GM19438 (cell line): ENCODE data around the gene SENP5.

Experiments used
- ATAC-seq: cut with Tn5 transposase; IDR thresholded peaks from one replicate; pipeline ENCODE4 v1.9.1; 2021; ENCODE audit warnings: low read depth; ENCODE audit not compliant: unreplicated experiment

The SENP5 gene

GRCh38 chr3:196886144-196886543, 18.4 kb downstream of the SENP5 start:
- no peak for ATAC-seq

DNA sequence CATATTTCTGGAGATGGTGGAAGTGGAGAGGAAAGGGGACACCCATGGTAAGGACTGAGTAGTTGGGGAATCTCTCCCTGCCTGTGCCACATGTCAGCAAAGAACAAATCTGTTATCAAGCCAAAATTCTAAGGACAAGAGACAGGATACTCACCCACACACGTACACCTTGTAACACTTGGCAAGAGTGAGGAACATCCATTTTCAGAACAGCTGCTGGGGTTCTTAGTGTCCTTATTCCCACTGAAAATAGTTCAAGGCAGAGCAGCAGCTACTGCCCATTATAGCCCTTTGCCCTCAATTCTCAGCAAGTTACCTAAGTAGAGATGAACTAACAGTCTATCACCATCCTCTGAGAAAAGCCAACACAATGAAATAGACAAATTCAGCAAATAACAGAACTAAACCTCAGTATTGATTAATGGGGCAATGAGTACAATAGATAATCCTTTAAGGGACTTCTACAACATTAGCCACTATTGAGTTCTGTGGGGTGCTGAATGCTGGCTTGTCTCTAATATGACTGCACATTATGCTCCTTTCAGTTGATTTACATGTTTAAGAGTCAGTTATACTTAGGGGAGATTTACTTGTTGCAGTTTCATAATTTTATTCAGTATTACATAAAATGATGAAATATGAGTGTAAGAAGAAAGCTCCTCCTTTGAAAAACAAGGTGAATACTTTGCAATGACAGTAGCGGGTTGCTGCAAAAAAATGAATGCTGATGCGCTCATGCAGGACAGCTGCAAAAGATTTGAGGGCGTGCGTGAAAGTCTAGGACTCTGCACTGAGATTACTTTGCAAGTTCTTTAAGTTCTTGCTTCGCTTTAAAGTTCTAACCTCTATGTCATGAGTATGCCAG, 22.4 kb downstream of the SENP5 start:
- ATAC-seq = no peak

- ATAC-seq = no peak
Measured at GRCh38 chr3:196894557-196895295, 27.0 kb downstream of the SENP5 start.

GRCh38 chr3:196896229-196896628, 28.5 kb downstream of the SENP5 start:
- ATAC-seq = no peak

DNA sequence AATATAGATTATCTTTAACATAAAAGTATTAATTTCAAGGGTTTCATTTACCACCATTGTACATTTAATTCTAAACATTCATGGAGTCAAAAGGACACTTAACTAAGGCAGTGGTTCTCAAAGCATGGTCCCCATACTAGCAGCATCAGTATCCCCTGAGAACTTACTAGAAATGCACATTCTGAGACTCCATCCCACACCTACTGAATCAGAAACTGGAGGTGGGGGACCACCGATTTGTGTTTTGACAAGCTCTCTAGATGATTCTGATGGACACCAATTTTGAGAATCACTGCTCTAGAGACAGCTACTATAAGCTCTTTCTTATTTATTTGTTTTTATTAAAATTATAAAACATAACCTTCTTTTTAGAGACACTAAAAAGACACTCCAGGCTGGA, 34.0 kb downstream of the SENP5 start:
- no peak for ATAC-seq

- ATAC-seq = no peak
Measured at GRCh38 chr3:196902296-196902695, 34.6 kb downstream of the SENP5 start.

- no peak for ATAC-seq
Measured at GRCh38 chr3:196903740-196904139, 36.0 kb downstream of the SENP5 start.

- no peak for ATAC-seq
Measured at GRCh38 chr3:196914866-196915265, 47.1 kb downstream of the SENP5 start.

DNA sequence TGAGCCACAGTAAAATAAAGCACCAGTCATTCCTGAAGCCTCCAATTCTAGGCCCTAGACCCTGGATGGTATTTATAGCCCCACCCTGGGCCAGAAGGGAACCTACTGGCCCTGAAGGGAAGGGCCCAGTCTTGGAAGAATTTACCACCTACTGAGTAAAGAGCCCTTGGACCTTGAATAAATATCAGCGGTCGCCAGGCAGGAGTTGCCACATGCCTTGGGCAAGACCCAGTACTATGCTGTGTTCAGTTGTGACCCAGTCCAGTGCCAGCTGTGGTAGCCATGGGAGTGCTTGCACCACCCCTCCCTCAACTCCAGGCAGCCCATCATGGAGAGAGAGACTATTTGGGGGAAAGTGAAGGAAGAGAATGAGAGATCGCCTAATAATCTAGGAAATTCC, 47.7 kb downstream of the SENP5 start:
- ATAC-seq = no peak

- no peak for ATAC-seq
Measured at GRCh38 chr3:196916221-196916620, 48.5 kb downstream of the SENP5 start.

- no peak for ATAC-seq
Measured at GRCh38 chr3:196916995-196917394, 49.3 kb downstream of the SENP5 start.

GRCh38 chr3:196918968-196919367, 51.2 kb downstream of the SENP5 start:
- no peak for ATAC-seq

DNA sequence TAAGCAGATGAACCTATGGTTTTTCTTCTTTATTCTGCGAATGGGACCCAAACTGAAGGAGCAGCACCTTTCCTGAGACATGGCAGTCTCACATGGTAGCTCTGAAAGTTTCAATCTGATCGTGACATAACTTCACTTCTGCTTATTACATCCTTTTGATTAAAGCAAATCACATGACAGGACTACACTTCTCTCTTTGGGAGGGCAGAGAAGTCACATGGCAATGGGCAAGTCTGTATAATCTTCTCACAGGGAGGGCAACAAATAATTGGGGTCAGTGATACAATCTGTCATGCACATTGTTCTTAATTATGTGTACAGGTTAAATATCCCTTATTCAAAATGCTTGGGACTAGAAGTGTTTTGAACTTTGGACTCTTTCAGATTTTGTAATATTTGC, 53.0 kb downstream of the SENP5 start:
- ATAC-seq = no peak

- ATAC-seq = no peak
Measured at GRCh38 chr3:196927571-196928453, 60.1 kb downstream of the SENP5 start.

- ATAC-seq = no peak
Measured at GRCh38 chr3:196931157-196931556, 63.4 kb downstream of the SENP5 start.

GRCh38 chr3:196931828-196932587, 64.3 kb downstream of the SENP5 start:
- no peak for ATAC-seq

- ATAC-seq = no peak
Measured at GRCh38 chr3:196932600-196932999, 64.9 kb downstream of the SENP5 start.

DNA sequence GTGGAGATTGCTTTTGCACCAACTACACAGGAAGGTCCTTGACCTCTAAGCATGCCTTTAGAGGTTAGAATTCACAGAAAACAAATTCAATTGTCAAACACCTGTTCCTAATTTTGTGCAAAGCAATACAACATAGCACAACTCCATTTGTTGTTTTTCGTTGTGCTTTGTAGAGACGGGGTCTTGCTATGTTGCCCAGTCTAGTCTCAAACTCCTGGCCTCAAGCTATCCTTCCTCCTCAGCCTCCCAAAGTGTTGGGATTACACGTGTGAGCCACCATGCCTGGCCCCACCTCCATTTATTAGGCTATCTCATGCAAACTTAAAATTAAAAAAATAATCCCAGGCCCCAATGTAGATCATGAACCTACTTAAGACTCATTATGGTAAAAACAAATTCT, 68.6 kb downstream of the SENP5 start:
- ATAC-seq = no peak

- ATAC-seq = no peak
Measured at GRCh38 chr3:196938124-196938523, 70.4 kb downstream of the SENP5 start.

DNA sequence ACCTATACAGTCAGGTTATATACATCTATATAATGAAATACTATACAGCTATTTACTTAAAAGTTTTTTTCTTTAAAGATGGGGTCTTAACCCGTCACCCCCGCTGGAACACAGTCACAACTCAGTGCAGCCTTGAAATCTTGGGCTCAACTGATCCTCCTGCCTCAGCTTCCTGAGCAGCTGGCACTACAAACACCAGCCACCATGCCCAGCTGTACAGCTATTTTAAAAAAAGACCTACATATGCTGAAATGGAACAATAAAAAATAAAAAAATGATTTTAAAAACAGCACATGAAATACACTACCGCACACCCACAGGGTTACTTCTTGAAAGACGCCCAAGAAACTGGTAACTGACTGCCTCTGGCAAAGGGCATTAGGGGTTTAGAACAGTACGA, 70.9 kb downstream of the SENP5 start:
- no peak for ATAC-seq
